ENCODE data around the gene SPTSSB.

The SPTSSB gene, protein sequence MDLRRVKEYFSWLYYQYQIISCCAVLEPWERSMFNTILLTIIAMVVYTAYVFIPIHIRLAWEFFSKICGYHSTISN

DNA sequence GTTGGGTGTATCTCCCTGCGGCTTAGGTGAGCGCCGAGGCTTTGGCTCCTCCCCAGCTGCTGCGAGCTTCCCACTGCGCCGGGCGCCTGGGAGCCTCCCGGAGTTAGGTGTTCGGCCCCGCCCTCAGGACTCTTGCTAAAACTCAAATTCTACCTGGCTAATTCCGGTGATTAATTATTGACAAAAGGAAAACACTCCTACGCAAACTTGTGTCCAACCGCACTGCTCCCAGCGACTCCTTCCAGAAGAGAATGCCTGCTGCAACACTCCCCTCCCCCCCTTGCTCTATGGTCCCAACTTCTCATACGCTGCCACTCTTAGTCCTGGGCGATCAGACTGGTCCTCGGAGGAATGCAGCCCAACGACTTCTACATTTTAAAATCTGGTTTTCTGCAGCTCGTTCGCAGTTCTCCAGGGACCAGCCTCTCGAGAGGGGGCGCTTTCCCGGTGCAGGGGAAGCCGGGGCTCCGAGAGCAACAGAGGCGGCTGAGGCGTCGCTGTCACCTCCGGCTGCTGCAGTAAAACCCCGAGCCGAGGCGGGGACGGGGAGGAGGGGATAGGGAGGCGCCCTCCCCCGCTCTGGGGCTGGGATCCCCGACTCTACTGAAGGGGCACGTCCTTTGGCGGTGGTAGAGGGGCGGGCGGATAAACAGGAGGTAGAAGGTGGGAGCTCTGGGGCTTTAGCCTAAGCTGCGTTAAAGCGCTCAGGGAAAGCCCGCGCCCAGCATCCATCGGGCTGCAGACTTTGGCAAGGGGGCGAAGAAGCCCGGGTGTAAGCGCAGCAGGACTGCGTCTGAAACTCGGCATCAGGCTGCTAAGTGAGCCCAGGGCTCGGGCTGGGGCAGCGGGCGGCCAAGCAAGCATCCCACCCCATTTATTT is at the start of gene SPTSSB:
Gene SPTSSB, minus strand, starts transcription at position 77 of the 880 bp plus-strand sequence. CDS start 25,194 bp downstream, outside the sequence.
- peak; percentile 2 to 9 (median 5) for DNase-seq

DNA sequence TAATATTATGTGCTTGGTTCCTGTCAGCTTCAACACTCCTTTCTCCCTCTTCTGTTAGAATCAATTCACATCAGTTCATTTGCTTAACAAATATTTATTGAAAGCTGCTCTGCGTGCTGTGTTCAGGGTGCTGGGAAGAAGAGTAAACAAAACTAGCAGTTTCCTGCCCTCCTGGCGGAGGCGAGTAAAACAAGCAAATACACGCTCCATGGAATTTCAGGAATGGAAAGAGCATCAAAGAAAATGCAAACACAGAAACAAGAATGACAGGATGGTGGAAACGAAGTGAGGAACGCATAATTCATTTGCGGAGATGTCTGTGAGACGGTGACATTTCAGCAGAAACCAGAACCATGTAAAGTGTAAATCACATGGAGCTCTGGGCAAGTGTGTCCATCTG is 49.4 kb upstream of the SPTSSB start:
- no peak for DNase-seq

DNA sequence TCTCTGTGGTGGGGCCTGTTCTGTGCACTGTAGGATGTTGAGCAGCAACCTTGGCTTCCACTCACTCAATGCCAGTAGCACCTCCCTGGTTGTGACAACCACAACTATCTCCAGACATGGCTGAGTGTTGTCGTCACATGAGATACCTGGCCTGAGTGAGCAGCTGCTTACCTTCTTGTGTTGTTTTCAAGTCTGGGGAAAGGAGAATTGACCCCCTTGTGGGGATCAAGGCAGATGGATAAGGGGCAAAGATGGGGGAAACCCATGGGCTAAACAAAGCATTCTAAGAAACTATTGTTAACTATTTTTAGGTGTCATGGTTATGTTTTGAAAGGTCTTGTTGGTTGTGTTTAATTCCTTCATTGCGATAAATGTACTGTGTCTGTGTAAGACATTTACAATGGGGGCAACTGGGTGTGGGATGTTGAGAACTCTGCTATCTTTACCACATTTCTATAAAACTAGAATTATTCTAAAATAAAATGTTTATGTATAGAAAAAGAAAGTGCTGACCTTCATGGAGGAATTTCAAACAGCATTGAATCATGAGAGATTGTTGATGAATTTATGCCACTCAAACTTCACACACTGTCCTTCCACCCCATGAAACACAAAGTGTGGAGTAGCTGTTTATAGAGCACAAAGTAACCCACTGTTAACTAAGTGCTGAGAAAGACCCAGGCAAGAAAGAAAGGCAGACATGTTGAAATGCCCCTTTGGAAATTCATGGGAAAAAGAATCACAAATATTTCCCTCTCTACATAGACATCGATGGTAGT is 48.4 kb upstream of the SPTSSB start:
- no peak for DNase-seq

DNA sequence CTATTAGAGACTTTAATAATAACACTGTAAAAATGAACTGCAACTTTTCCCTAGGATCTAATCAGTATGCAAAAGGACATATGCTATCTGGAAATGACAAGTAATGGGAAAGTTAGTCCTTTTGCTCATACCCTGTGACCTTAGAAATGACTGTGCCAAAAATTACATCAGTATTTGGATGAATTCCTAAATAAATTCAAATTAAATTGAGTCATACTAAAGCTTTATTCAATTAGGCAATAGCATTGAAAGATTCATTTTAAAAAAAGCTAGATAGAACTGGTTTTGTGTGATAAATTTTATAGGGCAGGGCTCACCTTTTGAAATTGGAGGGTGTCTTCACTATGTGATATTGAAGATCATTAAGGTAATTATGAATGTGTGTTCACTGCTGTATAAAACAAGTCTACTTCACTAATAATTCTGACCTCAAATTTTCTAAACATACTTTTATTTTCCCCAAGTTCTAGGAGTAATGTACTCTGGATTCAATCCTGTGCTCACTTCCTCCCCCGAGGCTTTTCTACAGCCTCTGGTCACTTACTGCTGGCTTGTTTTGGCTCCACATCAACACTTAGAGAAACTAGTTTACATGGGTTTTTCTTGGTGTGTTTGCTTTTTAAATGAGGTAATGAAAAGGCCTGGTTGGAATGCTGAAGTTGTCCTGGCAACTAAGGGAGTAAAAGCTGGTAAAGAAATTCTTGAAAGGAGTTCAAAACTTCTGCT is 44.4 kb upstream of the SPTSSB start:
- DNase-seq, result no peak

DNA sequence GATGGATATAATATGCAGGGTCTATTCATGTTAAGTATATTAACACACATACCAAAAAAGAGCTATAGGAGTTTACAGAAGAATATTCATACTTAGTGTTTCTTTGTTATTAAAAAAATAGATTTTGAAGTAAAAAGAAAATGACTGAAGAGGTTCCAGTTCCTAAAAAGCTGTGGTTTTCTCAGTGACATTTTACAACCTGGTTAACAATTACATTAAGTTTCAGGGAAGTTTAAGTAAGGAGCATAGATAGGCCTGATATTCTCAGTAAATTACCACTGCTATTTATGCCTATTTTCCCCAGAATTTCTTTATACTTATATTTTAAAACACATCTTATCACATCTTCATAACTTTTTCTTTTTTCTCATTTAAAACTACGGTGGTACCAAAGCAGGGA is 43.6 kb upstream of the SPTSSB start:
- no peak for DNase-seq

DNA sequence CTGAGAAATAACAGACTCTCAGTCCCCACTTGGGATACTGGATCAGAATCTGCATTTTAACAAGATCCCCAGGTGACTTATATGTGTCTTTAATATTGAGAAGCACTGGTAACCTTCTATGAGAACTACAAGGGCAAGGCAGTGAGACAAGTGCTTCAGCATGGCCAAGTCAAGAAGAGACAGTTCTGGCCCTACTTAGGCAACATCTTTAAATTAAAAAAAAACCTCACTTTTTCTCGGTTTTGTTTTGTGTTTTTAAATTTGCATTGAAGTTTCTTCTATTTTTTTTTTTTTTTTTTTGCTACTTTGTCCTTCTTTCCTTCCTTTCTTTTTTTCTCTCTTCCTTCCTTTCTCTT is 42.5 kb upstream of the SPTSSB start:
- DNase-seq, result no peak

DNA sequence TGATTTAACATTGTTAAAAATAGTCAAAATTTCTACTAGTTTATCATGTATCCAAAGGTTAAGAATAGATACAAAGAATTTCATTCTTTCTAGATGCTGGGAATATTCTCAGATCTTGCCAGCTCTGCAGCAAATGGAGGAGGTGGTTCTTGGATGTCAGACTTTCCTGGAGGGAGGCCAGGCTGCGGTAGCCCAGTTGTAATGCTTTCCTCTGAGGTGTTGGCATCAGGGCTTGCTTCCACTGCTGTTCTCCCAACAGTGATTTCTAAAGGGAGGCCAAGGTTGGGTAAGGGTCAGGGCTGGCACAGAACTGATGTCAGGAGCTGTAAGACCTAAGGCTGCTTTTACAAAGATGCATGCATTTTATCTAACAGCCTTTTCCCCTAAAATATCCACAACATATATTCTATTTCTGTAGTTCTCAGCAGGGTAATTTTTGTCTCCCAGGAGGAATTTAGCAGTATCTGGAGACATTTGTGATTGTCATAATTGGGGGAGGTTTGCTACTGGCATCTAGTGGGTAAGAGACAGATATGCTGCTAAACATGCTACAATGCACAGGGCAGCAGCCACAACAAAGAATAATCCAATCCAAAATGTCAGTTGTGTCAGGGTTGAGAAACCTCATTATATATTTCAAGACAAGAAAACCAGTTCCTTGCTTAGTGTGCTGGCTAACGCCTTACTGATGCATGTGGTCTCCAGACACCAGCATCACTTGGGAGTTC is 42.0 kb upstream of the SPTSSB start:
- DNase-seq, result no peak

DNA sequence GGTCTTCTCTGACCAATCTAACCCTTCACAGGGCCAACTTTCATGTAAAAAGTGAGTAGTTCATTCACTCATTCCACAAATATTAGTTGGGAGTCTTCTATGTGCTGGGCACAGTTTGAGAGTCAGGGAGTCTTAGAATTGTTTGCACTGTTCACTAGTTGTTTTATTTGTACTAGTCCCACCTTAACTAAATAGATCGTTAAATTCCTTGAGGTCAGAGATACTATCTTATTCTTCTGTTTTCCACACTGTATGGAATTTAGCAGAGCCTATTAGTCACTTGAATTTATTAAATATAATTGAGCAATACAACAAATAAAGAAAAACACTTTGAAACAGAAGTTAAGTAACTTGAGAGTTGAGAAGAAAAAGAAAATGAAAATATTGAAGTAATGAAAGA is 40.8 kb upstream of the SPTSSB start:
- no peak for DNase-seq

DNA sequence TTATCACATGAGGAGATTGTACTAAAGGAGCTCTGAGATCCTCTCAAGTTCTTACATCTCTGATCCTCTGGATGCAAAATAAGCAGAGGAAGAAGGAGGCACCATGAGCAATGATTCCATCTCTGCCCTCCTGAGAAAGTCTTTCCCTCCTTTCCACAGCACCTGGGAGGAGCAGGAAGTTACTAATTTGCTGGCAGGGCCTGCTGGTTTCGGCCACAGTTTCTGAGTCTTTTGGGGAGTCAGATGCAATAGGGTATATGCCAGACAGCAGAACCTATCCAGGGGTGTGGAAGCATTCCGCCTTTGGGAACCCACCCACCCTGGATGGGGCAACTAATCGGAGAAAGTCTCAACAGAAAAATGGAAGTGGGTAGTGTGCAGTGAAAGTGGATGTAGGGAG is 38.5 kb upstream of the SPTSSB start:
- DNase-seq, result no peak

DNA sequence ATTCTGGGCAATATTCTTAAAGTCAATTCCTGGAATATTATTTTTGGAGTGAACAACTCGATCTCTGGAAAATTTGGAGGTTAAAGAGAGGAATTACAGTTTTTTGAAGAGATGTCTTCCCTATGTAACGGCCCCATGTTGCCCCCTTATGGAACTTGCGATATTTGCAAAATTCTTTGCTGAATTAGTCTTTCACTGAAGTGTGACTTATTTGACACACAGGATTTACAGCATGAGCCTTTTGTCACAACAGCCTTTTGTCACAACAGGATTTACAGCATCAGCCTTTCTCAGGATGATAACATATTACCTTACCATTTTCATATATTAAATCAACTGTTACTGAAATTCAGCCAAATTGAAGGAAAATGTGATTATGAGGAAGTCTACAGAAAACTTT is 37.8 kb upstream of the SPTSSB start:
- DNase-seq, result no peak

DNA sequence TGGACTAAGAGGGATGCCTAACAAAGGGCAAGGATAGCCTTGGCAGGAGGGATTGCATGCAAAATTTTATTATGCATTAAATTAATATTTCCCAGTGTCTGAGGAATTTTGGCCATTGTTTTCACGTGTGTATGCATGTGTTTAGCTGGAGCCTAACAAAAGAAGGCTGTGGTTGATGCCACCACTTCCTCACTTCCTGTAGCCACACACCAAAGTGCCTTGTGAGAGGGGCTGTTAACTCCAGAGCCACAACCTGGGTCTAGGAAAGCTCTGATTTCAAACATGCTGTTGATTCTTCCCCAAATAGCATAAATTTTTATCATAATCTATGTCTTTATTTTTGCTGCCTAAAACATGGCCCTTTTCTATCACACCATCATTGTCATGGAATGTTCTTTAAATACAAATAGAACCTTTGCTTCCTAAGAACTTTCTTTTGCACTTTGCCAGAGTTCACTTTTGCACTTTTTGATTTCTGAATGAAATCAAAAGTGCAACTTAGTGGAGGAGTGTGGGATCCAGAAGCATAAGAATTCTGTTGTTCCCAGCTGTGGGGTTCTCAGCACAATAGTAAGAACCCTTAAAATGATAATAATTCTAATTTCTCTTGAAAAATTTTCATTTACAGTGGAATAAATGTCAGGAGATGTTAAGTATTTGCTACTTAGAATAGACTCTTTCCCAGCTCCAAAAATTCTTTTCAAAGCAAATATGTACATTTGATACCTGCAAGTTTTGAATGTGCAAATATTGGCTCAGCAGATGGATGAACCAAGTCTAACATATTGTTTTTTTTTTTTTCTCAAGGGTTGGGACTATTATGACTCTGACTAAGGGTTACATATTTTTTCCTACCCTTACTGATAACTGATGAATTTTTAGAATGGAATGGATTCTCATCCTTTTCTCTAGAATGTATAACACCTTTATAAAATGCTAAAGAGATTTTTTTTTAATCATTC is 35.6 kb upstream of the SPTSSB start:
- no peak for DNase-seq

DNA sequence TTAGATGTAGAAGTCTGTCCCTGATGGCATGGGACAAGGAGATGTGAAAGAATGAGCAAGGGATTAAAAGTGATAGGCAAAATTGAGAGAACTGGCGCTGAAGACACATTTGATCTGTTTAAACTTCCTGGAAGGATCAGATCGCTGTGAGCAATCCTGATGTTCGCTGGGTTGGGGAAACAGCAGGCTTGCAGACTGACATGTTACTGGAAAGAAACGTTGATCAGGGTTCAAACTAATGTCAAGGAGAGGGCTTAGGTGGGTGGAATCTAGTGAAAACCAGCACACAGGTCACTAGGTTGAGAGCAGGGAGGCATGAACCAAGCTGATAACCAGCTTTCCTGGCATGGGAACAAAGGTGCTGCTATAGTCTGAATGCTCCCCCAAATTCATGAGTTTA is 34.5 kb upstream of the SPTSSB start:
- DNase-seq, result no peak

DNA sequence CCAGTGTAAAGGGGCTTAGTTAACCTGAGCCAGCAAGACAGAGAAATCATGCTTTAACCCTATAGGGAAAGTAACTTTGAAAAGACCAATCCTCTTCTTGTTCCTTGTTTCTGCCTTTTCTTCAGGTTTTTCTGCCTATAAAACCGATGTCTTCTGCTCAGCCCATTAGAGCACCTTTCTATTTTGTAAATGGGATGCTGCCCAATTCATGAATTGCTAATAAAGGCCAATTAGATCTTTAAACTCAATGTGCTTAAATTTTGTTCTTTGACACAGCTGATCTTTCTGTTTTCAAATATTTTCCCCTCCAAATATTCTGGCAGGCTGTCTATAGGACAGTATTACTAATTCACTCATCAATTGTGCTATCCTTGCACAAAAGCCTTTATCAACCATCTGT is 33.8 kb upstream of the SPTSSB start:
- no peak for DNase-seq

DNA sequence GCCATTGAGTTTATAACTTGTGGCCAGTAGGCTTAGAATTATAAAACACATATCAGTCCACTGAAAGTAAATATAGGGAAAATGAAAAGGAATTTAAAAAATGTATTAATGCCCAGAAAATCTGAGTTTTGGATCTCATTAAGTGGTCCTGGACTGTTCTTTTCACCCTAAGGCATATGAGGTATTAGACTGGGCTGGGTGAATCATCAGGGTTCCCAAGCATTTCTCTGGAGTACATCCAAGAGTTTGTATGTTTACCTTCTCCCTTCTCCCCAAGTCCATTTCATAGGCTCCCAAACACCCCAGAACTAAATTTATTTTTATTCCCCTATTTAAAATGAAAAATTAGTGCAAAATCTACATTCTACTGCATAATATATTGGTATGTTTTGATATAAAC is 31.9 kb upstream of the SPTSSB start:
- no peak for DNase-seq

DNA sequence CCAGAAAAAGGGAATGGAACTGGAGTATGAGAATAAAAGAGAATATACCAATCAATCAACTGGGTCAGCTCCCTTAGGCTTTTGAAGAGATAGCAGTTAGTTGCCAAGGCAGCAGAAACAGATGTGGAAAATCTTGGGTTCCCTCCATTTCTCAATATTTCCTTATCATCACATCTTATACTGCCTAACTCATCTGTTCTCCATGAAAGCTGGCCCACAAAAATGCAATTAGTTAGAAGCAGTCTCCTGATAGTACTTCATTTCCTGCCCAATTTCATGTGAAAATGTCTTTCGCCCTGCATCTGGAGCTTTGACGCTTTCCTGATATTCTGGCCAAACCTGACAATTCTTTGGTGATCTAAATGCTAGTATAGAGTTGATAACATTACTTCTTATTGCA is 30.1 kb upstream of the SPTSSB start:
- no peak for DNase-seq

DNA sequence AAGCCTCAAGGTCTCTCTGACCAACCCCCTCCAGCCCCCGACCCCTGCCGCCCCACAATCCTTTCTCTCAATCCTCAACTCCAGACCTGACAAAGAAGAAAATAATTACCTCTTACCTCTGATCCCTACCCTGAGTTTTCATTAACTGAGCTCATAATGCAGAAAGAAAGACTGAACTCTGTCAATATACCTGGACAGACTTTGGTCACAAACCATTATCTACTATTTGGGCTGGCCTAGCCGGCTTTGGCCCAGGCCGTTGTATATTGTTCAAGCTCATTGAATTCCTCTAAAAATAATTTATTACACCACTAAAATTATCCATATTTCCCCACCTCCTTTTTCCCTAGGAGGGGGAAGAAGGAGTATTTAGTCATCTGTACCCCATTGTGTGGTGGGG is 29.3 kb upstream of the SPTSSB start:
- DNase-seq, result no peak

DNA sequence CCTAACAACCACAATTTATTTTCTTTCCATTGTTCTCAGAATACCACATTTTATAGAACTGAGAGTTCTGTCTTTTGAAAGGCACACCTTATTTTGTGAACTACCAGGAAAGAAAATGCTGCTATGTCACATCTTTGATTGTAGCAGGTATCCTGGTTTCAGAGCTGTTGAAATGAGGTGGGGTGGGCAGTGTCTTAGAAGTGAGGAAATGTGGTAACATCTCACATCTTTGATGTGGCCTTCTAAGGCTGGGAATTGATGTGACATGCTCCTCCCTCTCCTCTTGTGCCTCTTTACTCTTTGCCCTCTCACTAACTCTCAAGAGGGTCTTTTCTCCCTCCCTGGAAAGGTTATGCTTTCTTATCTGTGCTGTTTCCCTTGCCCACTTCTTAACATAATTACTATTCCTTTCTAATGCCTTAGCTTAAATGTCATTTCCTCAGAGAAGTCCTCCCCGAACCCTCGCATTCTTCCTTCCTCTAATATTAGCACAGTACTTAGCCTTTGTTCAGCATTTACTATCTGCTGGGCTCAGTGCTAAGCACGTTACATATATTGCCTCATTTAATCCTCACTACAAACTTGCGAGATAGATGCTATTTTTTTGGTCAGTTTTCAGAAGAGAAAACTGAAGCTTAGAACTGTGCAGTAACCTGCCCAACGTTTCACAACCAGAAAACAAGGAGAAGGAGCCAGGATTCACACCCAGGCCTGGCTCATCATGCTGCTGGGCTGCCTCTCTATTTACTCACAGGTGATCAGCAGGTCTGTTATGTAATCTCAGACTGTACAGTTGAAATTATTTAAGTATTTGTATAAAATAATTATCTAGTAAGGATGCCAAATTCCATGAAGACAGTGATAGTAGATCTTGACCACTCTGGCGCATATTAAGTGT is 24.0 kb upstream of the SPTSSB start:
- DNase-seq, result no peak

DNA sequence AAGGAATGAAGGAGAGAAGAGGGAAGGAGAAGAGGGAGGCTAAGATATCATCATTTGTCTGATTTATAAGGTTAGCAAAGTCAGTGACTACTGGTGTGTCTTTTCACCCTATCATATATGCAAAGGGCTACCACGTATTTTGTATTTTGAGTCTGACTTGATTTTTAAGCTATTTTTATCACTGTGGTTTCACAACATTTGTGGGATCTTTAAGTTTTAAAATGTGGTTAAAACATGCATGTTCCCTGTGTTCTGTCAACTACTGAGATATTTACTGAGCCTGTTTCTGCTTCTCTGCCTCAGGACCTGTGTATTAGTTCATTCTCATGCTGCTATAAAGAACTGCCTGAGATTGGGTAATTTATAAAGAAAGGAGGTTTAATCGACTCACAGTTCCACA is 22.5 kb upstream of the SPTSSB start:
- DNase-seq, result no peak

DNA sequence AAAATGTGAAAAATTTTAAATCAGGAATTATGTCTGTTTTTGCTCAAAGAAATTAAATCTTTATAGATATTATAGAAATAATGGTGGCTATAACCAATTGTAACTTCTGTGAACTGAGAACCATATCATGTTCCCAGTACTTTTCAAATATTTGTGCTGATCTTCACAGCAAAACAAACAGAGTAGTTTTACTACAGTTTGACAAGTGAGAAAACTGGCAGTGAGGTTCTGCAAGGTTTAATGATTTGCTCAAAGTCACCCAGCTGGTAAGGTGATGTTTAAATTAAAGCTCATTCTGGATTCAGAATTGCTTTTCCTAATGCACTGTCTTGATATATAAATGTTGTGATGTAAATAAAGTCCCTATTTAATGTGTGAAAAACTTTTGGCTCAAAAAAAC is 22.0 kb upstream of the SPTSSB start:
- DNase-seq, result no peak

DNA sequence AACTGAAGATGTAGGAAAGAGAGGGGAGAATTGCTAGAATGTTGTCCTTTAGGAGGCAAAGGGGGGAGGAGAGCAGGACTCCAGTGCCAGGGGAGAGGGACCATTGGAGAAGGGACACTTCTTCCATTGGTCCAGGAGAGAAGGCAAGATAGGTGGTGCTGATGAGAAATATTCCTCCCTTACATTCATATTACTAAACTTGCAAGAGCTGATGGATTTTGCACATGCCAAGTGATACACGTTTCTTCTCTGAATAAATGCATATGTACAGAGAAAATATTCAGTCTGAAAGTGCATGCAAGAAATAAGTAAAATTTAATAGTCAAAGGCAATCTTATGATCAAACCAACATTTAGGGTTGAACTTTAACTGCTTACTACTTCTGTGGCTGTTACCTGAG is 21.5 kb upstream of the SPTSSB start:
- no peak for DNase-seq

DNA sequence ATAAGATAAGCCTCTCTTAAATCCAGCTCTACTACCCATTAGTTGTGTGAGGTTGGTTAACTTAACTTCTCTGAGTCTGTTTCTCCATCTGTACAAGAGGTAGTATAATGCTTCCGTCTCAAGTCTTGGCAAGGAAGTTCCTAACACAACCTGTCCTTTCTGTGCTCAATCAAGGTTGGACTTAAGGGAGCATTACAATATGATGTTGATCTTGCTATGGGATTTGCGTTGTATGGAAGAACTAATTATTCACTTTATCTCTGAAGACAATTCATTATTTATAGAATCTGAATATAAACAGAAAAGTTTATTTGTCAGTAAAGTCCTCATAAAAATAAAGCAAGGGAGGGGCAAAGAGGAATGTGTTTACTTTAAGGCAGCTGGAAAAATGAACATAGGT is 18.9 kb upstream of the SPTSSB start:
- DNase-seq, result no peak

All from activated CD4-positive, CD25-positive, alpha-beta regulatory T cell (primary cell).